DMS53 treated with DMSO at 0.1 percent for 48 hours (cell line): ENCODE data around the gene NUDT13.
A peak's percentile ranks its signal among the peaks of the same experiment; 100 is the strongest.

Experiments
- DNase-seq: peaks from one replicate; lab custom pipeline; 2025; ENCODE audit not compliant: unreplicated experiment; lab: John Stamatoyannopoulos, UW

NUDT13 gene

DNA sequence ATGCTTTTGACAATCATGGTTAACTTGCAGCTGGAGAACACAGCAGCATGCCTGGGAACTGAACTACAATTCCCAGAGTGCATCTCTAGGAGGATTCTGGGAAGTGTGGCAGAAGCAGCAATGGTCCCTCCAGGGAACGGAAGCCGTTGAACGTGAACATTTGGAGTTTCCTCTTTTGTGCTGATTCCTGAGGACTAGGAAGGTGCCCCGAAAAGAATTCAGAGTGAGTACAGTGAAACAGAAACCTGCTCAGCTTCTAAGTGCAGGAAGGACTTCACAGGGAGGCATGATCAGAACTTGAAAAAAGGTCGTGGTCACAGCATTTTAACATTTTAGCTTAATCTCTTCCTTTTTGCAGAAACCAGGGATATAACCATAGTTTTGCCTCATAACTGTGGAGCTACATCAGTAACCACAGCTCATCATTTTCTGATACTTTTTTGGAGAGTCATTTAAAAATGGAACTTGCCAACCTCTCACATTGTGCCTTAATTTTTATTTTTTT, at the start of gene NUDT13:
Gene NUDT13 (plus strand): TSS at position 111 of the 505 bp plus-strand sequence. CDS start 3,911 bp downstream, outside the sequence.
- peak; percentile 82 for DNase-seq

DNA sequence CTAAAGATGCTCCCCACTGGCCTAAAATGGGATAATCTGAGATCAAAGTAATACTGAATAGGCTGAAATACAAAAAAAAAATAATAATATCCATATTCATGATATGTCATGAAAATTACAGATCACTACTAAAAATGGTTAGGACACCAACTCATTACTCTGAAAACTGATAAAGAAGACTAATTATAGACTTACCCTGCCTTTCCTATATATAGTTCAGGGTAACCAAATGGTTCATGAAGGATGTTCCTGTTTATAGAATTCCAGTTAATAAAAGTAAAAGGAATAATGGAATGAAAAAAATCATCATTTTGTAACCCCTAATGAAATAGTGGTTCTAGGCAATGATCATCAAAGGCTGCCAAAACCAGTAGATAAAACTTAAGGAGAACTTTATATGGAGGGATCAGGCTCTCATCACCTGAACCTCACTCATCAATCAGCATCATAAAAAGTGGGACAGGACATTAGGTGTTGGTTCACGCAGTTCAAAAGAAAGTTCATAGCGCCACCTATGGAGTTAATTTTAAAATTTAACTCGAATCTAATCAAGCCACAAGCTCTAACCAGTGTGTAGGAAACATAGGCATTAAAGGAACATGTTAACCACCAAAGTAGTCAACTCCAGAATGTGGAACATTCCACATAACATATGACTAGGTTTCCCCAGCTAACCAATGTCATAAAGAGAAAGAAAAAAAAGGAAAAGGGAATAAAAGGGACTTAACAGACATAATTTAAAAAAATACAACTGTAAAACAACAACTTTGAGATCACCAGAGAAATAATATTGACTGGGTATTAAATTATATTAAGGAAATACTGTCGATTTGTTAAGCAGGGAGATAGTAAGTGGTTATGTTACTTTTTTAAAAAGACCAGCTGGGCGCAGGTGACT, 49.3 kb upstream of the NUDT13 start:
- peak; percentile 58 for DNase-seq

DNA sequence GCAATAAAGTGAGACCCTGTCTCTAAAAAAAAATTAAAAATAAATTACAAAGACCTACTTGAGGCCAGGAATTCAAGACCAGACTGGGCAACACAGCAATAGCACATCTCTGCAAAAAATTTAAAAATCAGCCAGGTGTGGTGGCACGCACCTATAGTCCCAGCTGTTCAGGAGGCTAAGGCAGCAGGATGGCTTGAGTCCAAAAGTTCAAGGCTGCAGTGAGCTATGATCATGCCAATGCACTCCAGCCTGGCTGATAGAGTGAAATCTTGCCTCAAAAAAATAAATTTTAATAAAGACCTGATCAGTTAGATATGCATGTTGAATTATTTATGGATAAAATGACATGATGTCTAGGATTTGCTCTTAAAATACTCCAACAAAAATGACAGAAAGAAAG, 48.5 kb upstream of the NUDT13 start:
- DNase-seq = no peak

DNA sequence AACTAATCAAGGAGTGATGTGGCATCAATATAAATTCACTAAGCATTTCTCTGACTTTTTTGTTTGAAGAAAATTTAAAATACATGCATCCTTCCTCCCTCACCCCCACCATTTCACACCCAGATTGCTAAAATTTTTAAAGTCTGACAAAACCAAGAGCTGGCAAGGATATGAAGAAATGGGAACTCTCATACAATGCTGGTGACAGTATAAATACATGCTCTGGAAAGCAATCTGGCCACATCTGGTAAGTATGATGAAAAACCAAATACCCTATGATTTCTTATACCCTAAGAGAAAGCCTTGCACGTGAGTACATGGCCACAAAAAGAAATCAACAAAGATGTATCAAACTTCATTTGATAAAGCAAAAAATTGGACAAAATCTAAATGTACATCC, 44.8 kb upstream of the NUDT13 start:
- no peak for DNase-seq

DNA sequence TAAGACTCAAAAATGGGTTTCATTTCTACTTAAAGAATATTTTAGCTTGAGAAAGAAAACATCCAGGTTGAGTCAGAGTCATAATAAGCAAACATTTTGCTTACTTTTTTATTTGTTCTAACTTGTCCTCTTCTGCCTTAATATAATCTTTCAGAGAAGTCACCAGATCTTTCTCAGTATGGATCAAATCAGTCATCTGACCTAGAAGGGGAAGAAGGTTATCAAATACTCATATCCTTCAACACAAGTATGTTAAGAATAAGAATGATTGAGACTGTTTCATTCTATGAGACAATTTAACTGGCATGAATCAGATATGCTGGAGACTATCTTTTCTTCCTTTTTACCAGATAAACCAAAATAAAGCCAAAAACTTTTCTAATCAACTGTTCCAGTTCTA, 36.6 kb upstream of the NUDT13 start:
- DNase-seq = no peak

DNA sequence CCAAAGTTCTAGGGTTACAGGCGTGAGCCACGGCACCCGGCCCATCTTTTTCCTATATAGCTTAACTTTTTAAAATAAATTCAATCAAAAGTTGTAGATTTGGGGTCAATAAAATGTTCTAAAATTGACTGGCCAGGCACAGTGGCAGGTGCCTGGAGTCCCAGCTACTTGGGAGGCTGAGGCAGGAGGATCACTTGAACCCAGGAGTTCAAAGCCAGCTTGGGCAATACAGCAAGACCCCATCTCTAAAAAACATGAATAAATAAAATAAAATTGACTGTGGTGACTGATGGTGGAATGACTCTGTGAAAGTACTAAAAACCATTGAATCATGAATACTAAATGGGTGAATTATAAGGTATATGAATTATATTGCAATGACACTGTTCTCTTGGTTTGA, 34.4 kb upstream of the NUDT13 start:
- no peak for DNase-seq

GRCh38 chr10:73076360-73077183, 33.7 kb upstream of the NUDT13 start:
- DNase-seq = no peak

DNA sequence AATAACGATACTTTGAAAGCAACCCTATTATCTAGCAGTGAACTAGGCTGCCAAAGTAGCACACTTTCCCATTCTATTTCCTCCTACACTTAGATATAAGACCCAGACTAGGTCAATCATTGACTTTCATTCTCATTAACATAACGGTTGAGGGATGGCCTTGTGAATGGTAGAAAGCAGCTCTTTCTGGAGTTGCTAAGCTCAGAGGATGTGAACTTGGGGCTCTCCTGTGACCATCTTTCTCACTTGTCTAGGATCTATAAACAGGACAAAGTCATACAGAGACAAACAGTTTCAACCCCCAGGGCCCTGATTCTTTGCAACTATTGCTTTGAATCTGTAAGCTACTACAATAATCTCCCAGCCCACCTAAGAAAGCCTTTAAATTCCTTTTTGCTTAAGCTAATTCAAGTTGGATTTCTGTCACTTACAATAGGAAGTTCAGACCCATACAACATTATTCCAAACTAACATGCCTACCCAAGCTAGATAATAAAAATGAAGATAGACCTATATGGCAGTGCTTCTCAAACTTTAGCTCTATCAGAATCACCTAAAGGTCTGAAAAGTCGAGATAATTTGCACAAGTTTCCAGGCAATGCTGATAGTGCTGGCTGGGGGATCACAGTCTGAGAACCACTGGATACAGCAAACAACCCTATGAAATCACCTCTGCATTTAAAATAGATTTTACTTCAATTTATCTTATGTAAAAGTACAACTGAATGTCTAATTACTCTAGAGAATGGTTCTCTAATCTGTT, 30.3 kb upstream of the NUDT13 start:
- no peak for DNase-seq

- no peak for DNase-seq
These were observed 27.0 kb upstream of the NUDT13 start for GRCh38 chr10:73083221-73083620.

- no peak for DNase-seq
These were observed 26.0 kb upstream of the NUDT13 start for GRCh38 chr10:73084209-73084608.

DNA sequence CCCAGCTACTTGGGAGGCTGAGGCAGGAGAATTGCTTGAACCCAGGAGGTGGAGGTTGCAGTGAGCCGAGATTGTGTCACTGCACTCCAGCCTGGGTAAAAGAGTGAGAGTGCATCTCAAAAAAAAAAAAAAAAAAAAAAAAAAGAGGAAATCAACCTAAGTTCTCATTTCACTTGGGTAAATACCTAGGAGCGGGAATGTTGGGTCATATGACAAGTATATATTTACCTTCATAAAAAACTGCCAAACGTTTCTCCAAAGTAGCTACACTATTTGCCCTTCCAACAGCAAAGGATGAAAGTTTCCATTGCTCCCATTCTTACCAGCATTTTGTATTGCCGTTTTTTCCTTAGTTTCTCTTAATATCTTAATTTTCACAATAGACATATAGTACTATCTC, 23.4 kb upstream of the NUDT13 start:
- DNase-seq = no peak

DNA sequence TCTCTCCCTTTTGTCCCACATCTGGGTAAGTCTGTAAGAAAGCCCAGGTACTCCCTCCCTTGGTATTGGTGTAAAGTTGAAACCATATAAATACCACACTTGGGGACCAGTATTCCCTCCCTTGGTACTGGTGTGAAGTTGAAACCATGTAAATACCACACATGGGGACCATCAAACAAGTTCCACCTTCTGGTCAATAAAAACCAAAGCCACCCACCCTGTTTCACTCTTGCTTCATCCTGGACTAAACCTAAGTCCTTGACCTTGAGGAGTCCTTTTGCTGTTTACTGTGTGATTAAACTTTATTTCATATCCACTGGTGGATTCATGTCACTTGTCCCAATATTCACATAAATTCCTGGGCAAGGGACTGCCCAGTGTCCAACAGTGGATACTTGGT, 22.0 kb upstream of the NUDT13 start:
- DNase-seq = no peak

GRCh38 chr10:73092830-73093229, 17.4 kb upstream of the NUDT13 start:
- DNase-seq = no peak

GRCh38 chr10:73093922-73094850, 16.1 kb upstream of the NUDT13 start:
- DNase-seq = no peak

DNA sequence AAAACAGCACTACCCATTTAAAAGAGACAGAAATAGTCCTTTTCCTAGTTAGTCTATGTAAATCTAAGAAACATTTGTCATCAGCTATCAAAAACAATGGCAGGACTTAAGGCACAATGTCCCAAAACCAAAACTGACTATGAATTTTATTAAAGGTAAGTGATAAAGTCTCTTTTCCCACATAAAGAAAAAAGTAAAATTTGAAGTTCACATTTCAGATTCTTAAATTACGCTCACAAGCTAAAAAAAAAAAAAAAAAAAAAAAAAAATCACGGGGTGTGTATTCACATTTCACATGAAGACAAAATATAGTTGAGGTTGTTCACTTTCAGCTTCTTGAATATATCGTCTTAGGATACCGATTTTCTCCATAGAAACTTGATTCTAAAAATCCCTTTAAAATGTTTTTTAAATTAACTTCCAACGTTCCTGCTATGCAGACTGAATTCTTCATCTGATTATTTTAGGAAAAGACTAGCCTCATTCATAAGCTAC, 15.2 kb upstream of the NUDT13 start:
- DNase-seq = no peak

DNA sequence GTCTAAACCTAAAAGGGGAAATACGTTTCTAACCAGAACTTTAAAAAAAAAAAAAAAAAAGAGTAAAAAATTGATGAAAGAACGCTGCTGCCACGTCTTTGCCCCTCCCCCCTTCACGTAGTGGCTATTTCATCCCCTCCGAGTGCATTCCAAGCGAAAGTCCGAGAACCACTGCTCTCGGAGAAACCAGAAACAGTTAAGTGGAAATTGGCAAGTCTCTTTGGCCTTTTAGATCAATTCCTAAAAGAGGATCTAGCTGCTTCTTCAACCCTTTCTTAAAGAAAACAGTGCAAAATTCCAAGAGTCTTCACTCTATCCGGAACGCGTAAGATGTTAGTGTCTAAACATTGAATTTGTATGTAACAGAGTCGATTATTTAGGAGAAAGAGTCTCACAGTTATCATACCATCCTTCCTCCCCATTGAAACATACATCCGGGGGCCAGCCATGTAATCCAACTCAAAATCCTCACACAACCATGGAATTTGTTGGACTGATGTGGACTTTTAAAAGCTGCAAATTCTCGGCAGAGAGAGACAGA, 14.7 kb upstream of the NUDT13 start:
- no peak for DNase-seq

- DNase-seq = peak; percentile 39
These were observed 14.2 kb upstream of the NUDT13 start for GRCh38 chr10:73096041-73096448.

- peak; percentile 99 for DNase-seq
These were observed 13.6 kb upstream of the NUDT13 start, which contains the start of gene P4HA1 for GRCh38 chr10:73096449-73097304. TSS of gene P4HA1 (minus strand) at chr10:73096866. CDS start at chr10:73074883, 21,983 bp downstream.

DNA sequence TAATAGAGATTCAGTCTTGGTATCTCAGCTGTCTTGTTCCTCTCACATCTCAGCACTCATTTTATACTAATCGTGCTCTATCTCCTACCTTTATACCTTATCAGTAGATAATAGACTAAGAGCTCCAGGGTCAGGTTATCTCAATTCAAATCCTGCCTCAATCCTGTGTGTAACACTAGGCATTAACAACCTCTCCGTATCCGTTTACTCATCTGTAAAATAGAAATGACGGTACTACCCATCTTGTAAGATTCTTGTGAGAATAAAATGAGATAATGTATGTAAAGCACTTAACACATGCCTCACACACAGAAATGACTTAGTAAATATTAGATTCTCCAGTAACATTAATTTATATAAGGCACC, 13.0 kb upstream of the NUDT13 start:
- peak; percentile 44 for DNase-seq
